ENCODE data around the gene AQP7. TPM values are rescaled to one million over a fixed set of nuclear protein-coding genes. Genes with fewer than 3 reads are reported as not detected.
"Not testable (repeated sequence)": the region's sequence is repeated elsewhere in the genome, so short reads cannot be mapped to it uniquely, and the experiment has no call there.

The AQP7 gene
- total RNA-seq, 2 donors from 2014 or later = 8.3 to 21.0 TPM

DNA sequence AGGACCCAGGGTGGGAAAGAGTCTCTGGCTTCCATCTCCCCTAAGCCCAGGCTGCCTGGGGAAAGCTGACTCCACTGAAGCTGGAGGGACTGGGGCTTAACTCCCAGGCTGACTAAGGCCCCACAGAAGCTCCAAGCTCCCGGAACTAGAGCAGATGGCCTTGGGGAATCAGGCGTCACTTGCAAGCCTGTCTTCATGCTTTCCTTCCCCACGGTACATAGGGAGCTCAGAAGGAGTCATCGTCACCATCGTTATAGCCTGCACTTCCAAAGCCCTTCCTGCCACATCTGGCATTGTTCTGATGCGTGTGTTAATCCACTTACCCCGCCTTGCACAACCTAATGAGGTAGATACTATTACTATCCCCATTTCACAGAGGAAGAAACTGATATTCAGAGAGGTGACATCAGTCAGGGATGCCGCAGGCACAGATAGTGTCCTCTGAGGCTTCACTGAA is 33.5 kb upstream of the AQP7 start:
- DNase-seq (no peak), ATAC-seq (no peak)
- intact Hi-C loops (cut with DNase I, micrococcal nuclease) = no loop called here

- intact Hi-C loops (cut with DNase I, micrococcal nuclease) = no loop called here
- ATAC-seq (no peak), DNase-seq (no peak)
Observed at GRCh38 chr9:33434317-33435105, 32.1 kb upstream of the AQP7 start.

- intact Hi-C loops (cut with DNase I, micrococcal nuclease) = no loop called here
Observed at GRCh38 chr9:33433871-33434270, 31.5 kb upstream of the AQP7 start.

DNA sequence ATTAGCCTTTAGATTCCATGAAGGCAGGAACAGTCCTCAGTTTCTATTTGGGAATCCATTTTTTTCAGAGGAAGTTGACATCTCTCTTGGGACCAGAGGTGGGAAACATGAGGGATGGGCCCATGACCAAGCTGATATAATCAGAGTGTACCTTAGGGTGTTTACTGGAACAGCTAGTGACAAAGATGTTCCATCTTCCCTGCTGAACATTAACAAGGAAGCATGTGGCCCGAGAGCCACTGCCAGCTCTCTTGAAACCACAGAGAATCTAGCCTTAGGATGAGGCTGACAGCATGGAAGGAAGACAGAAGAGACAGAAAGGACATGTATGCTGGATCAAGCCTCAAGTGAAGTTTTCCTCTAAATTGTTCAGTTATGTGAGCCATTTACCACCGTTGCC is 29.1 kb upstream of the AQP7 start:
- intact Hi-C loops (cut with DNase I, micrococcal nuclease) = no loop called here
- no peak for ATAC-seq

More at GRCh38 chr9:33433871-33434270, 31.5 kb upstream of the AQP7 start:
- no peak for ATAC-seq
- no peak for DNase-seq

GRCh38 chr9:33430942-33431341 is 28.6 kb upstream of the AQP7 start:
- no peak for DNase-seq
- ATAC-seq = no peak
- intact Hi-C loops (cut with DNase I, micrococcal nuclease) = no loop called here

More for the DNA sequence above, 29.1 kb upstream of the AQP7 start:
- DNase-seq = no peak

- intact Hi-C loops (cut with DNase I, micrococcal nuclease) = no loop called here
- no peak for ATAC-seq
- DNase-seq = no peak
Observed at GRCh38 chr9:33429256-33429985, 27.1 kb upstream of the AQP7 start.

DNA sequence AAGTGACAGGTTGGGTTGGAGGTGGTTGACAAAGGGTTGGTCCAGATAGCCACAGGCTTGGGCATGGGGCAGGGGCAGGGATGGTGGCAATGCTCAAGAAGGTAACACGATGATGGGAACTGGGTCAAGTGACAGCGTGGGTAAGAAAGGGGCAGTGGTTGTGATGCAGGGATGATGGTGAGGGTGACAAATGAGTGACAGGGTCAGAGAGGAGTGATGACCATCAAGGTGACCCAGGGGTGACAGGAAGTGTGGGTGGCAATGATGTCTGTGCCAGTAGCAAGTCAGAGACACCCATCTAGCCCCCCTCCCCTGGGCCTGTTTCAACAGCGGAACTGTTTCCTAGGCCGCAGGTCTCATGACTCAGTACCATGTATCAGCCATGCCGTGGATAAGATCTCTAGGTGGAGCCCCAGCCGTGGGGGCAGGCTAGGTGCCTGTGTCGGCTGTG is 24.5 kb upstream of the AQP7 start:
- intact Hi-C loops (cut with DNase I, micrococcal nuclease) = no loop called here
- no peak for ATAC-seq

GRCh38 chr9:33425128-33425533 is 22.8 kb upstream of the AQP7 start:
- ATAC-seq = no peak
- intact Hi-C loops (cut with DNase I, micrococcal nuclease) = no loop called here
- no peak for DNase-seq

More for the DNA sequence above, 24.5 kb upstream of the AQP7 start:
- no peak for DNase-seq

DNA sequence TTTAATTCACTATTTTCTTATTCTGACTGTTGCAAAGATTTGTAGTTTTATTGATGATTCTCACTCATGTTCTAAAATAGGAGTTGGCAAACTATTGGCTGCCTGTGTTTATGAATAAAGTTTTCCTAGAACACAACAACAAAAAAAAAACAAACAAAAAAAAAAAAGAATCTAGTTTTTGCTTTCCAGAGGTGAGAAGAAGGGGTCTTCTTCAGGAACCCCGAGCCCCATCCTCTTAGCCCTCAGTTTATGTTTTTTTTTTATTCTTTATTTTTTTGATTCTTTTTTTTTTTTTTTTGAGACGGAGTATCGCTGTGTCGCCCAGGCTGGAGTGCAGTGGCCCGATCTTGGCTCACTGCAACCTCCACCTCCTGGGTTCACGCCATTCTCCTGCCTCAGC is 22.1 kb upstream of the AQP7 start:
- intact Hi-C loops (cut with DNase I, micrococcal nuclease); ATAC-seq; DNase-seq: not testable (repeated sequence)

- ATAC-seq; DNase-seq; intact Hi-C loops (cut with DNase I, micrococcal nuclease): not testable (repeated sequence)
Observed at GRCh38 chr9:33424043-33424442, 21.7 kb upstream of the AQP7 start.

DNA sequence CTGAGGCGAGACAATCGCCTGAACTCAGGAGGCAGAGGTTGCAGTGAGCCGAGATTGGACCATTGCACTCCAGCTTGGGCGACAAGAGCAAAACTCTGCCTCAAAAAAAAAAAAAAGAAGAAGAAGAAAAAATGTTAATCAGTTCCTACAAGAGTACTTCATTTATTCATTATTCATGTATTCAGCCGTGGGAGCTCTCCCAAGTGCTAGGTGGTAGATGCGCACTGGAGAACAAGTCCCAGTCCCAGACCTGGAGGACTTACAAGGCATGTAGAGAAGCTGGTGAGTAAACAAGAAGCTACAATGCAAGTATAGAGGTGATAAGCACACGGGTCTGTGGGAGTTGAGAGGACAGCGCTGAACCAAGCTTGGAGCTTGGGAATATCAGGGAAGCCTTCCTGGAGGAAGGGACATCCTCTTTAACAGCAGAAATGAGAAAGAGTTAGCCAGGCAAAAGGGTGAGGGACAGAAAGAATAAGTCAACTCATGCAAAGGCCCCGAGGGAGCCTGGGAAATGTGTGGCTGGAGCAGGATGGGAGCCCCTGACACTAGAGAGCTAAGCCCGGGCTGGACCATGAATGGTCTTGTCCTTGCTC is 17.4 kb upstream of the AQP7 start:
- intact Hi-C loops (cut with DNase I, micrococcal nuclease) = loop anchor here in 1 of 2 donors (5.0 to 10.0 kb wide), 2 partner anchors 45 to 53 kb away; no protein-coding TSS in a partner anchor
- DNase-seq = no peak
- ATAC-seq = no peak

DNA sequence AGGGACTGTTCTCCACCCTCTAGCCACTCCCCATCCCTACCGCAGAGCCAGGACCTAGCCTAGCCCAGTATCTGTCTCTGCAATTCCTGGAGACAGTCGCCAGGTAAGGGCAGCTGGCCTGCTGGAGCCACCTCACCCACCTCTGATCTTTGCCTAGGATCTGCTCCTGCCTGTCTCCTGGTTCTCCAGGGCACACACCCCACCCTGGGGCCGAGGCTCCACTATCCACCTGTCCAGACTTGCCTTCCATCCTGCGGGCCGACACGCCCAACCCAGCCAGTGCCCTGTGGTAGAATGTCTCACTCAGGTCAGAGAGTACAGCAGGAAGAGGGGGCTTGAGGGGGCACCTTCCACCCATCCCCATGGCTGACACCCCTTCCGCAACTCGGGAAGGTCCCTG is 15.7 kb upstream of the AQP7 start:
- ATAC-seq (peak; percentile 44), DNase-seq (peak; percentile 46 to 48)
- intact Hi-C loops (cut with DNase I, micrococcal nuclease) = loop anchor here in 1 of 2 donors (5.0 to 10.0 kb wide), 2 partner anchors 47 to 51 kb away; no protein-coding TSS in a partner anchor

- intact Hi-C loops (cut with DNase I, micrococcal nuclease) = loop anchor here in 1 of 2 donors (5.0 to 10.0 kb wide), 2 partner anchors 48 to 50 kb away; no protein-coding TSS in a partner anchor
- DNase-seq = no peak
- no peak for ATAC-seq
Observed at GRCh38 chr9:33416996-33417395, 14.6 kb upstream of the AQP7 start.

DNA sequence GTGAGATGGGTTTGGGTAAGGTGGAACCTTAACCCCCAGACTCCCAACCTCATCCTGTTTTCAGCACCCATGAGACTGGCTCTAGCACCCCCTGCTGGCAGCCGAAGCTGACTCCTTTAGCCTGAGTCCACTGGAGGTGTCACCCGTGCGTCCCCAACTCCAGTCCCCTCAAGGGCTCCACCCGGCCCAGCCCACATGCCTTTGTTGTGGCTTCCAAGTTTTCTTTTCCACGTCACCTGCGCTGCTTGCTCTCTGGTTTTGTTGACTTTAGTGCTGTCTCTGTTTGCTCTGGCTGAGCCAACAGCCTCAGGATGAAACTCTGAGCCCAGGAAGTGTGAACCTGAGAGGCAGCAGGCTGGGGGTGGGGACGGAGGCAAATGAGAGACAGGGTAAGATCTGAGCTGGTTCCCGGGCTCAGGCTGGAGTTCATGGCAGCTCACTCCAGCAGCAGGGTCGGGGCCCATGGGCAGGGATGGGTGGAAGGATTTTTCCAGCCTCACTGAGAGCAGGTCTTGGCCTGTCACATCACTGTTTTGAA is 13.2 kb upstream of the AQP7 start:
- ATAC-seq = peak; percentile 92
- peak; percentile 92 to 94 for DNase-seq
- intact Hi-C loops (cut with DNase I, micrococcal nuclease) = loop anchor here in 1 of 2 donors (5.0 to 10.0 kb wide), 2 partner anchors 48 to 49 kb away; no protein-coding TSS in a partner anchor

GRCh38 chr9:33414889-33415500 is 12.6 kb upstream of the AQP7 start:
- DNase-seq (peak in 1 of 2 donors; percentile 32), ATAC-seq (no peak)
- intact Hi-C loops (cut with DNase I, micrococcal nuclease) = loop anchor here in 1 of 2 donors (5.0 to 10.0 kb wide), 2 partner anchors 48 to 50 kb away; no protein-coding TSS in a partner anchor

- ATAC-seq (no peak), DNase-seq (no peak)
- intact Hi-C loops (cut with DNase I, micrococcal nuclease) = loop anchor here in 1 of 2 donors (10.0 kb wide), 1 partner anchor 51 kb away; no protein-coding TSS in a partner anchor
Observed at GRCh38 chr9:33414268-33414667, 11.9 kb upstream of the AQP7 start.

DNA sequence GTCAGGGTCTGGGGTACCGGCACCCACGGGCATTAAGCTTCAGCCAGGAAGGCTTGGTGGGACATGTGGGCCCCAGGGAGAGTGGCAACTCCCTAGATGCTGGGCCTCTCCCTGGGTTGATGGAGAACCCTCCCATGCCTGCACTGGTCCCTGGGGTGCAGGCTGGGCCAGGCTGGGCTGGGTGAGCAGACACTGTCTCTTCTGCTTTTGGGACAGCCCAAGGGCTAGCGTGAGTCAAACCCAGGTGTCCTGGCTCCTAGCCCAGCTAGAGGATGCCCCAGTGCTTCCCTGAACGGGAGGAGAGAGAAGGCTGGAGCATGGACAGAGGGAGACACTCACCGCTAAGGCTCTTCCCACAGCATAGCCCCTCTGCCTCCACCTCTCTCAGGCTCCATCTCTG is 5.7 kb upstream of the AQP7 start:
- DNase-seq = no peak
- ATAC-seq = no peak
- intact Hi-C loops (cut with DNase I, micrococcal nuclease) = no loop called here

- ATAC-seq (no peak), DNase-seq (no peak)
- intact Hi-C loops (cut with DNase I, micrococcal nuclease) = no loop called here
Observed at GRCh38 chr9:33407061-33407460, 4.7 kb upstream of the AQP7 start.

All from left colon (tissue), 2 donors.